B cell (primary cell): Measurements from ENCODE around the gene MINDY4B. TPM values are rescaled to one million over a fixed set of nuclear protein-coding genes. Genes with fewer than 3 reads are reported as not detected.

ENCODE experiments used
- ATAC-seq: fragments of 200-7000 bp; cut with Tn5 transposase; one replicate; pipeline ENCODE4 v1.10.0; 2021; ENCODE audit warnings: low read depth, mild to moderate bottlenecking, moderate number of reproducible peaks, moderate library complexity
- CTCF ChIA-PET: fragments of 350-600 bp; sonication (Branson Sonifier 250); formaldehyde crosslinking; loops from one replicate; lab custom pipeline; 2021; ENCODE audit warnings: antibody characterized with exemption, inconsistent platforms; lab: Charles Lee
- POLR2A ChIA-PET: fragments of 350-600 bp; sonication (Branson Sonifier 250); formaldehyde crosslinking; loops from one replicate; lab custom pipeline; 2021; ENCODE audit warnings: antibody characterized with exemption; lab: Charles Lee
- DNase-seq: peaks from one replicate; pipeline ENCODE4 v3.0.0; 2013
- H2AFZ ChIP-seq: 2 replicates; pipeline ENCODE4 v1.6.1; 2012; ENCODE audit warnings: mild to moderate bottlenecking, low read depth, low read length; ENCODE audit not compliant: insufficient read depth, poor library complexity, severe bottlenecking
- H3K27ac ChIP-seq, 2 donors: 1 replicate in 1 of 2; 2 replicates in 1 of 2; pipeline ENCODE4 v1.5.1; 2012 to 2013; ENCODE audit warnings: low read length in 2 of 2, mild to moderate bottlenecking in 2 of 2, moderate library complexity in 1 of 2
- H3K27me3 ChIP-seq, 4 experiments: fragments of 200-600 bp in 1 of 4; sonication (generic) in 1 of 4; replicated peaks in 1 of 4; 1 replicate in 2 of 4; 2 replicates in 2 of 4; pipeline versions ENCODE4 v1.6.1 to v1.7.0; 2013 to 2016; ENCODE audit warnings: low read length in 3 of 4, mild to moderate bottlenecking in 2 of 4, mixed read lengths in 1 of 4, moderate library complexity in 1 of 4; ENCODE audit not compliant: insufficient read depth in 4 of 4, control insufficient read depth in 3 of 4; ENCODE audit errors: control extremely low read depth in 1 of 4
- H3K36me3 ChIP-seq, 2 experiments: replicated peaks in 1 of 2; 1 replicate in 1 of 2; 2 replicates in 1 of 2; pipeline versions ENCODE4 v1.6.1 to v1.7.1; 2013; ENCODE audit warnings: low read length in 1 of 2; ENCODE audit not compliant: insufficient read depth in 2 of 2, control insufficient read depth in 1 of 2; ENCODE audit errors: control extremely low read depth in 1 of 2, extremely low read depth in 1 of 2
- H3K4me1 ChIP-seq, 2 donors: fragments of 200-600 bp in 1 of 2; sonication (generic) in 1 of 2; 1 replicate in 1 of 2; 2 replicates in 1 of 2; pipeline versions ENCODE4 v1.5.1 to v1.6.1; 2013 to 2017; ENCODE audit warnings: low read length in 2 of 2; ENCODE audit not compliant: control insufficient read depth in 2 of 2, insufficient read depth in 2 of 2
- H3K4me2 ChIP-seq: replicated peaks from 2 replicates; pipeline ENCODE3; 2012; ENCODE audit warnings: mild to moderate bottlenecking, low read depth, low read length; ENCODE audit not compliant: poor library complexity, severe bottlenecking
- H3K4me3 ChIP-seq, 5 experiments: fragments of 200-600 bp in 1 of 5; sonication (generic) in 1 of 5; 1 replicate in 3 of 5; 2 replicates in 2 of 5; pipeline versions ENCODE4 v1.5.1 to v1.7.0; 2011 to 2016; ENCODE audit warnings: low read length in 4 of 5, mild to moderate bottlenecking in 4 of 5, low read depth in 2 of 5, control low read depth in 1 of 5, moderate library complexity in 1 of 5; ENCODE audit not compliant: insufficient read depth in 1 of 5; ENCODE audit errors: control extremely low read depth in 1 of 5, extremely low read depth in 1 of 5
- H3K79me2 ChIP-seq: fragments of 200-600 bp; sonication (generic); one replicate; pipeline ENCODE4 v1.6.0; 2016; ENCODE audit warnings: low read length; ENCODE audit not compliant: control insufficient read depth, insufficient read depth
- H3K9ac ChIP-seq: fragments of 200-600 bp; sonication (generic); 2 replicates; pipeline ENCODE4 v1.6.1; 2017; ENCODE audit warnings: mild to moderate bottlenecking, low read length, moderate library complexity
- H3K9me3 ChIP-seq, 3 donors: one replicate each; pipeline versions ENCODE4 v1.6.1 to v1.7.1; 2013; ENCODE audit warnings: low read length in 2 of 3; ENCODE audit not compliant: control insufficient read depth in 2 of 3, insufficient read depth in 1 of 3; ENCODE audit errors: control extremely low read depth in 1 of 3
- H4K20me1 ChIP-seq: 2 replicates; pipeline ENCODE4 v1.6.0; 2012; ENCODE audit warnings: mild to moderate bottlenecking, low read length; ENCODE audit not compliant: insufficient read depth, control insufficient read depth, poor library complexity, severe bottlenecking
- H3K27ac Mint-ChIP-seq: one replicate; pipeline ENCODE4 v1.8.0; 2021; ENCODE audit warnings: mixed read lengths
- H3K27me3 Mint-ChIP-seq: one replicate; pipeline ENCODE4 v1.8.0; 2021; ENCODE audit warnings: mixed read lengths
- H3K4me1 Mint-ChIP-seq: one replicate; pipeline ENCODE4 v1.8.0; 2021; ENCODE audit warnings: mixed read lengths
- H3K4me3 Mint-ChIP-seq: one replicate; pipeline ENCODE4 v1.8.0; 2021; ENCODE audit warnings: mixed read lengths
- H3K9me3 Mint-ChIP-seq: one replicate; pipeline ENCODE4 v1.8.0; 2022; ENCODE audit warnings: mixed read lengths; ENCODE audit not compliant: insufficient read depth
- CTCF ChIP-seq: fragments of 200-600 bp; IDR thresholded peaks from one replicate; pipeline ENCODE4 v1.8.0; 2022; ENCODE audit warnings: antibody characterized with exemption, mild to moderate bottlenecking
- EZH2 ChIP-seq: IDR thresholded peaks from 2 replicates; pipeline ENCODE4 v1.6.1; 2012; ENCODE audit warnings: borderline replicate concordance, low read depth, mild to moderate bottlenecking, moderate library complexity, low read length; ENCODE audit not compliant: insufficient read depth, poor library complexity, severe bottlenecking
- WGBS: methylation state at CpG from one replicate; pipeline ENCODE4 v1.1.5; 2013; ENCODE audit warnings: missing lambda C conversion rate; ENCODE audit not compliant: insufficient coverage; 5-methylcytosine and 5-hydroxymethylcytosine counted together
- intact Hi-C: fragments of 100-400 bp; cut with micrococcal nuclease; formaldehyde crosslinking; loops from one replicate; pipeline ENCODE4 v1.10.0; 2022
- polyA plus RNA-seq: library from polyadenylated mRNA; depleted of rRNA; stranded (reverse); fragments of >200 nt; gene quantifications from 2 replicates; pipeline ENCODE4 v1.2.3, GENCODE V29; 2012
- total RNA-seq, 2 donors: library from RNA; stranded (reverse); fragments of 120-200 nt in 1 of 2; gene quantifications; 1 replicate in 1 of 2; 2 replicates in 1 of 2; pipeline versions ENCODE4 v1.2.3 to v1.2.4, GENCODE V29; 2013 to 2022

MINDY4B gene
- total and polyA plus RNA-seq, 2 donors (not counting 1 experiment from before 2014, with no cell fraction given): not detected

GRCh38 chr3:150921209-150921608, 16.0 kb upstream of the MINDY4B start:
- ATAC-seq (no peak), DNase-seq (no peak)
- Mint-ChIP-seq H3K4me3 (no peak overlapping the region), H3K4me1 (peaks cover 11% of the 10 kb centered on the region), H3K27ac (no peak overlapping the region), H3K27me3 (peaks cover 33% of the 10 kb centered on the region), H3K9me3 (no peaks in the 10 kb centered on the region)
- no peaks in the 10 kb centered on the region for H3K9me3 ChIP-seq
- H3K27ac ChIP-seq: no peak overlapping the region
- intact Hi-C loops: no loop called here
- H4K20me1 ChIP-seq: no peaks in the 10 kb centered on the region
- WGBS: 83% methylated on average over 4 of the region's 4 CpGs
- no peak overlapping the region for H2AFZ ChIP-seq
- POLR2A ChIA-PET: no interaction called here
- H3K36me3 ChIP-seq: no peaks in the 10 kb centered on the region
- H3K4me3 ChIP-seq: no peak overlapping the region
- no peak overlapping the region for H3K9ac ChIP-seq
- no peaks in the 10 kb centered on the region for H3K79me2 ChIP-seq
- H3K4me2 ChIP-seq: no peak overlapping the region
- CTCF ChIA-PET: no interaction called here
- H3K27me3 ChIP-seq: peaks cover 0 to 5% (median 1%) of the 10 kb centered on the region in 4 experiments
- peaks cover 11 to 12% of the 10 kb centered on the region in 2 donors for H3K4me1 ChIP-seq
- TF ChIP-seq CTCF: no peak
- TF ChIP-seq EZH2: no peak

- no peak overlapping the region for H3K27ac ChIP-seq
- H3K27me3 ChIP-seq: peaks cover 0 to 5% (median 0%) of the 10 kb centered on the region in 4 experiments
- no peaks in the 10 kb centered on the region for H3K79me2 ChIP-seq
- H3K9me3 ChIP-seq: no peaks in the 10 kb centered on the region
- Mint-ChIP-seq H3K27me3 (peaks cover 28% of the 10 kb centered on the region), H3K9me3 (no peaks in the 10 kb centered on the region), H3K4me3 (no peak overlapping the region), H3K4me1 (peaks cover 1% of the 10 kb centered on the region), H3K27ac (no peak overlapping the region)
- H3K4me2 ChIP-seq: no peak overlapping the region
- CTCF ChIA-PET: no interaction called here
- no peak for DNase-seq
- TF ChIP-seq EZH2: no peak
- no peak for TF ChIP-seq CTCF
- H3K9ac ChIP-seq: no peak overlapping the region
- H3K4me1 ChIP-seq: peaks cover 1 to 2% of the 10 kb centered on the region in 2 donors
- no peaks in the 10 kb centered on the region for H4K20me1 ChIP-seq
- H3K4me3 ChIP-seq: no peak overlapping the region
- intact Hi-C loops: no loop called here
- ATAC-seq: no peak
- POLR2A ChIA-PET: no interaction called here
- 82% methylated on average over 2 of the region's 2 CpGs for WGBS
- H2AFZ ChIP-seq: no peak overlapping the region
- no peaks in the 10 kb centered on the region for H3K36me3 ChIP-seq
Observed at GRCh38 chr3:150920236-150920635, 15.0 kb upstream of the MINDY4B start.
